Measurements from ENCODE around the gene ATXN7. TPM values are rescaled to one million over a fixed set of nuclear protein-coding genes. Genes with fewer than 3 reads are reported as not detected.
A peak's percentile ranks its signal among the peaks of the same experiment; 100 is the strongest.

The ATXN7 gene
- polyA plus RNA-seq, 3 donors, result 2.7 to 29.5 (median 3.2) TPM

GRCh38 chr3:63909431-63909830 is 45.8 kb downstream of the ATXN7 start:
- Histone ChIP-seq H2AFZ (ENCODE audit: insufficient read depth, low read depth, low read length, poor library complexity, severe bottlenecking) (no peak overlapping the region), H3K27ac (ENCODE audit: low read depth in 1 of 2, low read length in 2 of 2) (no peak overlapping the region), H3K36me3 (replicated peaks in 1 of 2; ENCODE audit: control insufficient read depth in 1 of 2, insufficient read depth in 2 of 2, low read length in 2 of 2) (peaks cover 3 to 27% of the 10 kb centered on the region in 2 donors), H3K27me3 (ENCODE audit: control insufficient read depth in 2 of 2, insufficient read depth in 2 of 2, low read length in 2 of 2) (no peaks in the 10 kb centered on the region), H3K9me3 (replicated peaks in 1 of 2; ENCODE audit: control insufficient read depth in 1 of 2, insufficient read depth in 1 of 2, low read length in 2 of 2) (no peaks in the 10 kb centered on the region), H3K9ac (ENCODE audit: insufficient read depth, low read length, poor library complexity, severe bottlenecking) (no peak overlapping the region), H3K4me2 (replicated peaks; ENCODE audit: extremely low read depth, low read length, poor library complexity, severe bottlenecking) (no peak overlapping the region), H3K4me3 (replicated peaks in 1 of 3; ENCODE audit: low read depth in 2 of 3, low read length in 3 of 3) (no peak overlapping the region), H4K20me1 (ENCODE audit: insufficient read depth, low read length) (peaks cover 40% of the 10 kb centered on the region), H3K4me1 (ENCODE audit: control insufficient read depth in 1 of 2, insufficient read depth in 2 of 2, low read length in 2 of 2) (peaks cover 29 to 41% of the 10 kb centered on the region in 2 donors), H3K79me2 (ENCODE audit: insufficient read depth, low read length) (peaks cover 51% of the 10 kb centered on the region)
- peaks cover 30 to 38% of the 10 kb centered on the region in 2 donors for H3K36me3 Mint-ChIP-seq
- H3K27me3 Mint-ChIP-seq (ENCODE audit: low read depth in 3 of 3), result peaks cover 0 to 3% (median 0%) of the 10 kb centered on the region in 3 donors
- no CpG with 5 or more reads among the region's 2 CpGs for WGBS (ENCODE audit: insufficient coverage)
- no peak overlapping the region for H3K27ac Mint-ChIP-seq
- TF ChIP-seq, protein P1, sequence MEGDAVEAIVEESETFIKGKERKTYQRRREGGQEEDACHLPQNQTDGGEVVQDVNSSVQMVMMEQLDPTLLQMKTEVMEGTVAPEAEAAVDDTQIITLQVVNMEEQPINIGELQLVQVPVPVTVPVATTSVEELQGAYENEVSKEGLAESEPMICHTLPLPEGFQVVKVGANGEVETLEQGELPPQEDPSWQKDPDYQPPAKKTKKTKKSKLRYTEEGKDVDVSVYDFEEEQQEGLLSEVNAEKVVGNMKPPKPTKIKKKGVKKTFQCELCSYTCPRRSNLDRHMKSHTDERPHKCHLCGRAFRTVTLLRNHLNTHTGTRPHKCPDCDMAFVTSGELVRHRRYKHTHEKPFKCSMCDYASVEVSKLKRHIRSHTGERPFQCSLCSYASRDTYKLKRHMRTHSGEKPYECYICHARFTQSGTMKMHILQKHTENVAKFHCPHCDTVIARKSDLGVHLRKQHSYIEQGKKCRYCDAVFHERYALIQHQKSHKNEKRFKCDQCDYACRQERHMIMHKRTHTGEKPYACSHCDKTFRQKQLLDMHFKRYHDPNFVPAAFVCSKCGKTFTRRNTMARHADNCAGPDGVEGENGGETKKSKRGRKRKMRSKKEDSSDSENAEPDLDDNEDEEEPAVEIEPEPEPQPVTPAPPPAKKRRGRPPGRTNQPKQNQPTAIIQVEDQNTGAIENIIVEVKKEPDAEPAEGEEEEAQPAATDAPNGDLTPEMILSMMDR (IDR thresholded peaks at IDR 0.05), result no peak
- intact Hi-C loops (cut with micrococcal nuclease), result no loop called here
- no peak for DNase-seq
- no peaks in the 10 kb centered on the region for H3K9me3 Mint-ChIP-seq
- no peak overlapping the region for H3K4me3 Mint-ChIP-seq
- peaks cover 39% of the 10 kb centered on the region for H3K4me1 Mint-ChIP-seq

GRCh38 chr3:63910001-63910400 is 46.3 kb downstream of the ATXN7 start:
- peak overlapping the region in 2 of 7 donors; percentile 61 to 62 for H3K27ac Mint-ChIP-seq
- intact Hi-C loops (cut with micrococcal nuclease), result loop anchor here (2.0 to 5.0 kb wide), 4 partner anchors 33 to 67 kb away; no protein-coding TSS in a partner anchor
- peaks cover 0 to 4% (median 0%) of the 10 kb centered on the region in 3 donors for H3K27me3 Mint-ChIP-seq (ENCODE audit: low read depth in 3 of 3)
- H3K27me3 ChIP-seq (ENCODE audit: control insufficient read depth in 2 of 2, insufficient read depth in 2 of 2, low read length in 2 of 2), result no peaks in the 10 kb centered on the region
- H3K9ac ChIP-seq (ENCODE audit: insufficient read depth, low read length, poor library complexity, severe bottlenecking), result no peak overlapping the region
- H3K4me2 ChIP-seq (replicated peaks; ENCODE audit: extremely low read depth, low read length, poor library complexity, severe bottlenecking), result peak overlapping the region; percentile 93
- H4K20me1 ChIP-seq (ENCODE audit: insufficient read depth, low read length), result peaks cover 40% of the 10 kb centered on the region
- TF ChIP-seq, protein P1 (IDR thresholded peaks at IDR 0.05), result no peak
- peaks cover 4 to 30% of the 10 kb centered on the region in 2 donors for H3K36me3 ChIP-seq (replicated peaks in 1 of 2; ENCODE audit: control insufficient read depth in 1 of 2, insufficient read depth in 2 of 2, low read length in 2 of 2)
- H3K27ac ChIP-seq (ENCODE audit: low read depth in 1 of 2, low read length in 2 of 2), result peak overlapping the region in 1 of 2 donors; percentile 91
- H3K4me1 ChIP-seq (ENCODE audit: control insufficient read depth in 1 of 2, insufficient read depth in 2 of 2, low read length in 2 of 2), result peaks cover 33 to 46% of the 10 kb centered on the region in 2 donors
- H3K9me3 ChIP-seq (replicated peaks in 1 of 2; ENCODE audit: control insufficient read depth in 1 of 2, insufficient read depth in 1 of 2, low read length in 2 of 2), result no peaks in the 10 kb centered on the region
- peak in 2 of 3 donors; percentile 29 to 35 for DNase-seq
- H3K36me3 Mint-ChIP-seq, result peaks cover 26 to 39% of the 10 kb centered on the region in 2 donors
- no peak overlapping the region for H3K4me3 Mint-ChIP-seq
- peaks cover 43% of the 10 kb centered on the region for H3K4me1 Mint-ChIP-seq
- no peak overlapping the region for H2AFZ ChIP-seq (ENCODE audit: insufficient read depth, low read depth, low read length, poor library complexity, severe bottlenecking)
- no peaks in the 10 kb centered on the region for H3K9me3 Mint-ChIP-seq
- peak overlapping the region in 1 of 3 experiments; percentile 89 for H3K4me3 ChIP-seq (replicated peaks in 1 of 3; ENCODE audit: low read depth in 2 of 3, low read length in 3 of 3)
- H3K79me2 ChIP-seq (ENCODE audit: insufficient read depth, low read length), result peaks cover 57% of the 10 kb centered on the region
- WGBS (ENCODE audit: insufficient coverage), result no CpG with 5 or more reads among the region's 4 CpGs
